Mesodermal cell (in vitro differentiated cells): ENCODE measurements around the gene PLXNA3.
"Not testable (repeated sequence)": the region's sequence is repeated elsewhere in the genome, so short reads cannot be mapped to it uniquely, and the experiment has no call there.

Experiments
- H3K27ac ChIP-seq: 2 replicates; pipeline ENCODE4 v1.7.0; 2013; ENCODE audit warnings: mild to moderate bottlenecking, low read depth, low read length, moderate library complexity; ENCODE audit not compliant: severe bottlenecking
- H3K36me3 ChIP-seq: 2 replicates; pipeline ENCODE4 v1.7.1; 2013; ENCODE audit warnings: mild to moderate bottlenecking, low read length, moderate library complexity; ENCODE audit not compliant: control insufficient read depth, insufficient read depth
- H3K4me1 ChIP-seq: one replicate; pipeline ENCODE4 v1.7.1; 2013; ENCODE audit warnings: mild to moderate bottlenecking, low read length; ENCODE audit not compliant: insufficient read depth, control insufficient read depth, poor library complexity, severe bottlenecking
- H3K4me3 ChIP-seq: 2 replicates; pipeline ENCODE4 v1.7.0; 2013; ENCODE audit warnings: low read length, control low read depth, mild to moderate bottlenecking; ENCODE audit not compliant: insufficient read depth, poor library complexity, severe bottlenecking; ENCODE audit errors: extremely low read depth
- H3K9me3 ChIP-seq: 2 replicates; pipeline ENCODE4 v1.7.1; 2013; ENCODE audit warnings: mild to moderate bottlenecking, low read length, moderate library complexity; ENCODE audit not compliant: control insufficient read depth
- WGBS, 2 experiments: methylation state at CpG; one replicate each; pipeline ENCODE4 v1.1.5; 2013; ENCODE audit warnings: missing lambda C conversion rate in 2 of 2; ENCODE audit not compliant: insufficient coverage in 2 of 2; 5-methylcytosine and 5-hydroxymethylcytosine counted together

PLXNA3 gene

DNA sequence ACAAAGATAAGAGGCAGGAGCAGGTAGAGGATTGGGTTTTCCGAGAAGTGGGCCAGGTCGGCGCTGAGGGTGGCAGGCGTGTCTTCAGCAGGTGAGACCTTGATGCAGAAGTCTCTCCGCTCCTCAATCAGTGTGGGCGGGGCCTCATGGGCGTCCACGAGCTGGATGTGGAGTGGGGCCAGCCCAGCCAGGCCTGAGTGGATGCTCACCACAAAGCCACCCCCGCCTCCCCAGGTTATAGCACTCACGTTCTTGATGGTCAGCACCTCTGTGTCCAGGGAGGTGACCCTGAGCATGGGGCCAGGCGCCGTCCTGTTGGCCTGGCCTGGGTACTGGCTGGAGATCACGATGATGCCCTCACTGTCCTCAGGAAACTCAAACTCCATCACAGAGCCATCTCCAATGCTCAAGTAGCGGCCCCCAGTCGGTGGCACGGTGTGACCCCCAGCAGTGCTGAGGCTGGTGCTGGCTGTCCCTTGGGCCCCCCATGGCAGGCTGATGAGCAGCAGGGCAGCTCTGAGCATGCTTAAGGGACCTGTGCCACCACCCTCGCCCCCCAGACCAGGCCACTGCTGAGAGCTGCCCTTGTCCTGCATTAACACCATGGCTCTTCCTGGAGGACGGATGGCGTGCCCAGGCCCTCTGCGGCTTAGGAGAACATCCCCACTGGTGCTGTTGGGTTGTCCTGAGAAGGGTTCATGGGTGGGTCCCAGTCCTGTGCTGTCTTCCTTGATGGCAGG is 30.4 kb downstream of the PLXNA3 start:
- Histone ChIP-seq H3K9me3 (no peaks in the 10 kb centered on the region), H3K27ac (no peak overlapping the region), H3K36me3 (peaks cover 31% of the 10 kb centered on the region), H3K4me3 (no peak overlapping the region), H3K4me1 (no peaks in the 10 kb centered on the region)
- WGBS, 2 experiments: 91 to 100% methylated on average over 3 to 10 of the region's 20 CpGs

DNA sequence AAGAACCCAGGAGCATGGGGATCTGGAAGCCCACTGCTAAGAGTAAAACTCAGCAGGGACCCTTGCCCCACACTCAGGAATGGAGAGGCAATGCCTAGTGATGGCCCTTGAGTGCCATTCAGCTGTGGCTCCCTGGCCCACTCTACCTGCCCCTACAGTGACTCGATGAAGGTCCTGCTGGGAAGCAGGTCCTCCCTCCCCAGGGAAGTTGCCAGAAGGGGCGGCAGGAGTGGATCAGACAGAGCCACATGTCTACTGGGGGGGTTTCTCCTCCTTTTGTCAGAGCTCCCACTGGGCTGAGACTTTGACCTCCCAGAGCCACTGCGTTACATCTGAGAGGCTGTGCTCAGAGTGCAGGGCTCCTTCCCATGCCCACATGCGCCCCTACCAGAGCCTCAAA is 31.1 kb downstream of the PLXNA3 start:
- 100% methylated on average over 1 to 2 of the region's 4 CpGs for WGBS, 2 experiments
- H3K4me3 ChIP-seq: no peak overlapping the region
- no peaks in the 10 kb centered on the region for H3K9me3 ChIP-seq
- no peak overlapping the region for H3K27ac ChIP-seq
- peaks cover 25% of the 10 kb centered on the region for H3K36me3 ChIP-seq
- H3K4me1 ChIP-seq: no peaks in the 10 kb centered on the region

DNA sequence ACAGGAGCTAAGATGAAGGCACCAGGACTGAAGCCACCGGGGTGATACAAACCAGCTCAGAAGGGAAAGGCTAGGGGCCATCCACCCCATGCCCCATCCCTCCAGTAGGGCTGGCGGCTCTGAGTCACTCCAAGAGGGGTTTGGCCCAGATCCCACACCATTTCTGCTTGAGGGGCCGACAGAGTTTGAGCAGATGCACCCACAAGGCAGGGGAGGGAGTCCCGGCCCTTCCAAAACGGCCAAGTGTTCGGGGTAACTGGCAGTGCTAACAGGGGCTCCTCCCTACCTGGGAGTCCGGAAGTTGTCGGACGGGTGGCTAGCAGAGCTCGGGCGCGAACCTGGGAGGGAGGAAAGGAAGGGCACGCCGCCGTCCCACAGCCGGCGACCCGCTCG is 31.9 kb downstream of the PLXNA3 start:
- Histone ChIP-seq H3K9me3 (no peaks in the 10 kb centered on the region), H3K4me1 (no peaks in the 10 kb centered on the region), H3K36me3 (peaks cover 17% of the 10 kb centered on the region), H3K27ac (no peak overlapping the region), H3K4me3 (peak overlapping the region; percentile 47)
- WGBS, 2 experiments: 5 to 40% methylated on average over 2 to 8 of the region's 19 CpGs

DNA sequence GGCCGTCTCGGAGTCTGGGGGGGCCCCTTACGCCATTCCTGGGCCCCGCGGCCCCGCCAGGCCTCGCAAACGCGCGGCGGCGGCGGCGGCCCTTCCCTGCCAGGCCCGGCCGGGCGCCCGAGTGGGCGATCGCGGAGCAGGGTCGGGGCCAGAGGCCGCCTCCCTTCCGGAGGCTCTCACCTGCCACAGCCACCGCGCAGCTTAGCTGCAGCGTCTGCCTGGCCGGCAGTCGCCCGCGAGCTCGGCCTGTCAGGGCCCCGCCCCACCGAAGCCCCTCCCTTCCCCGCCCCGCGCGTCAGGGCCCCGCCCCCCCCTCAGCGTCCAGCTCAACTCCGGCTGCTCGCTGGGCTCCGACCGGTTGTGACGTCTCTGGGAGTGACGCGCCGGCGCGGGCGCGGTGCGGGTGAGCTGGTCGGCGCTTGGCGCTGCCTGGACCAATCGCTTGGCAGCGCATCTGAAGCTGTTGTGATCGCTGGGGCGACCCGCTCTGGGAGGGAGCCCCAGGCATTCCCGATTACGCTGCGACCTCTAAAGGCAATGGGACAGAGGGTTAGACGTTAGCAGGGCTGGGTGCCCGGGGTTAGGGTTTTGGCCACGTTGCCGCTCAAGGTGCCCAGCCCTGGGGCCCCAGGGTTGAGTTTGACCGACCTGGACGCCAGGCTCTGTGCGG is 32.5 kb downstream of the PLXNA3 start, which contains the start of gene SLC10A3:
Gene SLC10A3 (minus strand): TSS at position 216 of the 670 bp plus-strand sequence. CDS start 1,689 bp downstream, outside the sequence.
- Histone ChIP-seq H3K4me1 (no peaks in the 10 kb centered on the region), H3K9me3 (no peaks in the 10 kb centered on the region), H3K27ac (peak within 1 kb of the TSS; percentile 86), H3K4me3 (peak within 1 kb of the TSS; percentile 47), H3K36me3 (peaks cover 12% of the 10 kb centered on the region)
- WGBS, 2 experiments: 0% methylated on average over 19 to 20 of the region's 71 CpGs

DNA sequence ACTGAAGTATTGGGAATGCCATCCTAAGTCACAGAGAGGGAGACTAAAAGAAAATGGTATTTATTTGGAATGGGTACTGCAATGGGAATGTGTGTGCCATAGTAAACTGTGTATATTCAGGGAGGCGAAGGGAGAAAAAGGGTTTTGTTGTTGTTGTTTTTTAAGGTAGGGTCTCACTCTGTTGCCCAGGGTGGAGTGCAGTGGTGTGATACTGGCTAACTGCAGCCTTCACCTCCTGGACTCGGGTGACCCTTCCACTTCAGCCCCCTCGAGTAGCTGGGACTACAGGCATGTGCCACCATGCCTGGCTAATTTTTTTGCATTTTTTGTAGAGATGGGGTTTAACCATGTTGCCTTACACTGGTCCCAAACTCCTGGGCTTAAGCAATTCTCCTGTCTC is 36.6 kb downstream of the PLXNA3 start:
- Histone ChIP-seq H3K9me3 (no peaks in the 10 kb centered on the region), H3K27ac (no peak overlapping the region), H3K4me3 (no peak overlapping the region), H3K4me1 (no peaks in the 10 kb centered on the region), H3K36me3 (no peaks in the 10 kb centered on the region)
- WGBS, 2 experiments: 100% methylated on average over 1 of the region's 3 CpGs; no CpG with 5 or more reads in 1 of the 2 experiments

DNA sequence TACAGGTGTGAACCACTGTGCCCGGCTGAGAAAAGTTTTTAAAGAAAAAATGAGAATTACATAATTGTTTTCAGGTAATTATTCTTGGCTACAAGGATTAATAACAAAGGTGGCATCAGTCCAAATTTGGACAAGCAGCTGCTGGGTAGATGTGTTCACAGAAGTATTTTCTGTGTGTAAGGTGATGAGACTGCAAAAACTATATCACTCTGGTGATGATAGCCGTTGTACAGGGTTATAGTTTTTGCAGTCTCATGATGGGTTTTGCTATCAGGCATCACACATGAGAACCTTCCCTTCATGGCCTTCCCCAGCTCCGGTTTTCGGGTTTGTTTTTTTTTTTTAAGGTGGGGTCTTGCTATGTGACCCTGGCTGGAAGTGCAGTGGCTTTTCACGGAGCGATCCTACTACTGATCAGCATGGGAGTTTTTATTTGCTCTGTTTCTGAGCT is 37.4 kb downstream of the PLXNA3 start:
- no peak overlapping the region for H3K27ac ChIP-seq
- H3K4me1 ChIP-seq: no peaks in the 10 kb centered on the region
- no peaks in the 10 kb centered on the region for H3K9me3 ChIP-seq
- no peaks in the 10 kb centered on the region for H3K36me3 ChIP-seq
- WGBS, 2 experiments: no CpG with 5 or more reads among the region's 6 CpGs
- no peak overlapping the region for H3K4me3 ChIP-seq

DNA sequence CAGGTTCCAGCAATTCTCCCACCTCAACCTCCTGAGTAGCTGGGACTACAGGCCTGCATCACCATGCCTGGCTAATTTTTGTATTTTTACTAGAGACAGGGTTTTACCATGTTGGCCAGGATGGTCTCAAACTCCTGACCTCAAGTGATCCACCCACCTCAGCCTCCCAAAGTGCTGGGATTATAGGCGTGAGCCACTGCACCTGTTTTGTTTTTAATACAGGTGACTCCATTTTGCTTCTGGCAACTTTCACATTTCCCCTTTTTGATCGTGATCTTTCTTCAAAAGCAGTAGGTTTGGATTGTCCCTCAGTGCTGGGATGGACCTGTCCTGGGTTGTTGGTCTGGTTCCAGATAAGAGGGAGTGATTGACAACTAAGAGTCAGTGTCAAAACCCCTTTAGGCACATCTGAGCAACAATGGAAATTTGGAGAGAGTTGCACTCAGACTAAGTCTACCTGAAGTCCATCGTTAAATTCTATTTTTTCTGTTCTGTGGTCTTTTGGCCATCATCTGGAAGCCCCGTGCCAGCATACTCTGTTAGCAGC is 38.6 kb downstream of the PLXNA3 start:
- not testable (repeated sequence) for H3K4me3 ChIP-seq, H3K9me3 ChIP-seq, H3K4me1 ChIP-seq, H3K36me3 ChIP-seq, H3K27ac ChIP-seq
- whole genome bisulfite sequencing, 2 experiments: no CpG with 5 or more reads among the region's 4 CpGs

DNA sequence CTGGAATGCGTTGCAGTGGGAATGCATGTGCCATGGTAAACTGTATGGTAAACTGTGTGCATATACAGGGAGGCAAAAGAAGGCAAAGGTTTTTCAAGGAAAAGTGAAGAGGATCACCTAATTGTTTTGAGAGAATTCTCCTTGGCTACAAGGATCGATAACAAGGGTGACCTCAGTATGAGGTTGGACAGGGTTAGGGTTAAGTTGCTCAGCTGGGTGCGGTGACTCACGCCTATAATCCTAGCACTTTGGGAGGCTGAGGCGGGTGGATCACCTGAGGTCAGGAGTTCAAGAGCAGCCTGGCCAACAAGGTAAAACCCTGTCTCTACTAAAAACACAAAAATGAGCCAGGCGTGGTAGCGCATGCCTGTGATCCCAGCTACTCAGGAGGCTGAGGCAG is 43.3 kb downstream of the PLXNA3 start:
- not testable (repeated sequence) for H3K9me3 ChIP-seq, H3K4me1 ChIP-seq, H3K4me3 ChIP-seq, H3K27ac ChIP-seq, H3K36me3 ChIP-seq
- 98 to 100% methylated on average over 2 to 6 of the region's 7 CpGs for WGBS, 2 experiments

DNA sequence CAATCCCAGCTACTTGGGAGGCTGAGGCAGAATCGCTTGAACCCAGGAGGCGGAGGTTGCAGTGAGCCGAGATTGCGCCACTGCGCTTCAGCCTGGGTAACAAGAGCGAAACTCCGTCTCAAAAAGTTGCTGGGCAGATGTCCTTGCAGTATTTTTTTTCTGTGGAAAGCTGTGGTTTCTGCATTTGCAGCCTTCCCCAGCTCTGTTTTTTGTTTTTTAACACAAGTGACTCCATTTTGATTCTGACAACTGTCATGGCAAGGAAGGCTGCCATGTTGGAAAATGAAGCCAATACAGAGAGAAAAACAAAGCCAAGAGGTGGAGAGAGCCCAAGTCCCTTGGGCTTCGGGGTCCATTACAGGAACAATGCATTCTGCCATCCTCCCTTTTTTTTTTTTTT is 44.0 kb downstream of the PLXNA3 start:
- 80 to 83% methylated on average over 5 to 6 of the region's 8 CpGs for WGBS, 2 experiments
- Histone ChIP-seq H3K4me1 (peaks cover 8% of the 10 kb centered on the region), H3K4me3 (no peak overlapping the region), H3K36me3 (no peaks in the 10 kb centered on the region), H3K27ac (no peak overlapping the region), H3K9me3 (no peaks in the 10 kb centered on the region)

DNA sequence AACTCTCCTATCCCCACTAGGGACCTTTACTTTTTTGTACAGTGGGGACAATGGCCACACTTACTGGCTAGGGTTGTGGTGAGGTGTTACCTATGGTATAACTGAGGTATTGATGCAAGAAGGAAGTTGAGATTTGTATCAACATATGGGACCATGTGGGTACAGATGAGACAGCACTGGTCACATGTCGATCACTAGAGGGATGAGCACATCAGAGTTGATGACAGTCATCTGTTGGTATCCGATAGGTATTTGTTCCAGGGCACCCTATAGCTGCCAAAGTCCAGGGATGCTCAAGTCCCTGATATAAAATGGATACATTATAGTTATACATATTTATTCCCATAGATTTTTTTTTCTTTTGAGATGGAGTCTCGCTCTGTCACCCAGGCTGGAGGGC is 44.9 kb downstream of the PLXNA3 start:
- H3K36me3 ChIP-seq: peaks cover 2% of the 10 kb centered on the region
- H3K4me3 ChIP-seq: no peak overlapping the region
- no peaks in the 10 kb centered on the region for H3K9me3 ChIP-seq
- peaks cover 8% of the 10 kb centered on the region for H3K4me1 ChIP-seq
- 89 to 100% methylated on average over 1 of the region's 3 CpGs for WGBS, 2 experiments
- no peak overlapping the region for H3K27ac ChIP-seq

DNA sequence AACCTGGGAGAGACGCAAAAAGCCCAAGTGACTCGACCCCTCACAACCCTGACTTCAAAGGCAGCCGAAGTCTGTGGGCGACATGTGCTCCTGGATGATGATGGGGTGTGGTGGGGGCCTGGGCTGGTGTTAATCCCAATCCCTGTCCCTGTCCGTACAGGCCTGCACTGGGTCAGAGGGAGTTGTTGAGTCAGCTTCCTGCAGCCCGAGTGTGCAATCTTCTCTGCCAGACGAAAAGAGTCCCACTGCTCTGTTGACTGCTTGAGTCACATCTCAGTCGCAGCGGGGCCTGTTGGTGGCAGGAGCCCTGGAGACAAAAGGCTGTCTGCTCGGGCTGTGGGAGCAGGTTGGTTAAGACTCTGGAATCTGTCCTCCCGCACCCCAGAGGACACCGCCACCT is 47.7 kb downstream of the PLXNA3 start:
- Histone ChIP-seq H3K36me3 (peaks cover 15% of the 10 kb centered on the region), H3K4me3 (no peak overlapping the region), H3K27ac (peak overlapping the region; percentile 73), H3K9me3 (no peaks in the 10 kb centered on the region), H3K4me1 (peaks cover 8% of the 10 kb centered on the region)
- 60 to 75% methylated on average over 1 to 6 of the region's 12 CpGs for WGBS, 2 experiments
